ENCODE measurements around the gene CCDC167. TPM values are rescaled to one million over a fixed set of nuclear protein-coding genes. Genes with fewer than 3 reads are reported as not detected.
A peak's percentile ranks its signal among the peaks of the same experiment; 100 is the strongest.

The CCDC167 gene
- total RNA-seq, 1 donor from 2014 or later: 35.7 TPM

DNA sequence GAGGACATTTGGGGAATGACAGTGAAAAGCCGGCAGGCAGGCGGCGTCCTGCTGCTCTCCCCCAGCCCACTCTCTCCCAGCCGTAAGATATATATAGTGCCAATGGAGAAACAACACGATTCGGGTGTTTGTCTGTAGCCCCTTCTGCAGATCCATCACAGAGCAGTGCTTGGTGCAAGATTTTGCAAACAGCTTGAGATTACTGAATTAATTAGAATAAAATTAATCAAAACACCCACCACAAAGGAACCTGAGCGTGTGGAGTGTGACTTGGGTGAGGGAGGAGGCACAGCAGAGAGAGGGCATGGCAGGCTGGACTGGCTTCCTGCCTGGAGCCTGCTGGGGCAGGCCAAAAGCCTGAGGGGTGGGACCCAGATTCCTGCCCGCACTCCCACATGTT, 28.8 kb upstream of the CCDC167 start:
- DNase-seq: no peak

DNA sequence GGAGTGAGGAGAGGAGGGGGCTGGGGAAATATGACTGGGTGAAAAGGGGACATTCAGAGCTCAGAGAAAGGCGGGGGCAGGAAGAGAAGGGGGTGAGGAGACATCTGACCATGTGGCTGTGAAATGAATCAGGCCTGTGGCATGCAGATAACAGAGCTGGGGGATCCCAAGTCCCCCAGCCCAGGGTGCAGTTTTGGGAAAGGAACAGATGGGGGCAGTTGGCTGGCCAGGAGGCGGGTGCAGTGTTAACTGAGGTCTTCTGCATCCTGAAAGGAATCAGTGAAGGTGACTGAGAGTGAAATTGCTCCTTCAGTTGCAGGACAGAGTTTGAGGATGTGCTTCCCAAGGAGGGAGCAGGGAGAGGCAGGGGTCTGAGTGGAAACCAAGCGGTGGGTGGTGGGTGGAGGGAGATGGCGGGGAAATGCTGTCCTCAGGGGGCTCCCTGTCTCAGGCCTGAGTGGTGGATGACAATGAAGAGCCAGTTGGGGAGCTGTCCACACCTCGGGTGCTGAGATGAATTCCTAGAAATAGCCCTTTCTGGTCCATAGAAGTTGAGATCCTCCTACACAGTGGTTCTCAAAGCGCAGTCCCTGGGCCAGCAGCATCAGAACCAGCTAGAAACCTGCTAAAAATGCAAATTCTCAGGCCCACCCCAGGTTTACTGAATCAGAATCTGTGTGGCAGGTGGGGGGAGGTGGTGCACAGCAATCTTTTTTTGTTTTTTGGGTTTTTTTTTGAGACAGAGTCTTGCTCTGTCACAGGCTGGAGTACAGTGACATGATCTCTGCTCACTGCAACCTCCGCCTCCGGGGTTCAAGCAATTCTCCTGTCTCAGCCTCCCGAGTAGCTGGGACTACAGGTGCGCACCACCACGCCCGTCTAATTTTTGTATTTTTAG, 26.0 kb upstream of the CCDC167 start:
- DNase-seq: peak; percentile 47

DNA sequence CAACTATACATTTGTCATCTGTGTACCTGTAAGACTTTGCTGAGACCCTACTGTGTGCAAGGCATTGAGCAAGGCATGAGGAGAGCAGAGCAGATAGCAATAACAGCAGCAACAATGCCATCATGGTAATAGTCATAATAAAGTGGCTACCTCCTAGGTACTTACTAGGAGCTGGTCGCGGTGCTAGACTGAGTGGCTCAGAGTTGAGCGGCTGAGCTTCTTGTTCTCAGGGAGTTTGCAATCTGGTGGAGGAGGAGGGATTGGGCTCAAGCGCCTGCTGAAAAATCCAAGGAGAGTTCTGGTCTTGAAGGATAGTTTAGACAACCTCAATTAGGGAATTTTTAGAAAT, 25.3 kb upstream of the CCDC167 start:
- no peak for DNase-seq

GRCh38 chr6:37524025-37524969, 24.6 kb upstream of the CCDC167 start:
- peak; percentile 52 for DNase-seq

GRCh38 chr6:37523412-37523811, 23.7 kb upstream of the CCDC167 start:
- no peak for DNase-seq

- no peak for DNase-seq
Observed at GRCh38 chr6:37522836-37523235, 23.1 kb upstream of the CCDC167 start.

DNA sequence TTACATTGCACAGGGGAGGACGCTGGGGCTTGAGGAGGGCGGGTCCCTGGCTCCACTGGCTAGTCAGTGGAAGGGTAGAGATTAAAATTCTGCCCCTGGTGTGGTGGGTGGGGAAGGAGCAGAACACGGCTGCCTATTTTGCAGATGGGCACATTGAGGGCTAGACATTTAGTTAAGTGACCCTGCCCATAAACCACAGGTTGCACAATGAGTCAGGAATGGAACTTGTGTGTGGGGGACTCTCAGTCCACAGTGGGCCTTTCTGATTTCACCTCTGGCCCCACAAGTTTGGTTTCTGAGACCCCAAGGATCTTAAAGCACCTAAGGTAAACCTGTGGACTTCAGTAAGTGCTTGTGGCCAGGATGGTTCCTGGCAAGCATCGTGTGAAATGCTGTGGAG, 22.0 kb upstream of the CCDC167 start:
- DNase-seq: no peak

- no peak for DNase-seq
Observed at GRCh38 chr6:37520926-37521325, 21.2 kb upstream of the CCDC167 start.

DNA sequence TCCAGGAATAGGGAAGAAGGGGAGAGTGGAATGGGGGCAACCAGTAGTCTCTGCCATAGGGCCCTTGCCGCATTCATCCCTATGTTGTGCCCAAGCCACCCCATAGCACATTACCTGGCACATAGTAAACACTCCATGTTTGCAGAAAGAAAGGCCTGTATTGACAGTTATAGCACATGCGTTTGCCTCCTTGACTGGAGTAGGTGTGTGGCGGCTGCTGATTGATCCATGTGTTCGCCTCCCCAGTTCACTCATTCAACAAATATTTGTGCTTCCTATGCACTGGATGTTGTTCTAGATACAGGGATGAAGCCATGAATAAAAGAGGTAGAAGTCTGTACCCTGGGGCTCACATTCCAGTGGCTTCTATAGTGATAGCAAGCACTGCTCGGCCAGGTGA, 19.8 kb upstream of the CCDC167 start:
- DNase-seq: no peak

- no peak for DNase-seq
Observed at GRCh38 chr6:37518116-37518515, 18.4 kb upstream of the CCDC167 start.

- DNase-seq: no peak
Observed at GRCh38 chr6:37517411-37517812, 17.7 kb upstream of the CCDC167 start.

GRCh38 chr6:37516920-37517405, 17.3 kb upstream of the CCDC167 start:
- no peak for DNase-seq

GRCh38 chr6:37516076-37516919, 16.6 kb upstream of the CCDC167 start:
- peak; percentile 21 for DNase-seq

GRCh38 chr6:37515712-37516075, 16.0 kb upstream of the CCDC167 start:
- DNase-seq: no peak

DNA sequence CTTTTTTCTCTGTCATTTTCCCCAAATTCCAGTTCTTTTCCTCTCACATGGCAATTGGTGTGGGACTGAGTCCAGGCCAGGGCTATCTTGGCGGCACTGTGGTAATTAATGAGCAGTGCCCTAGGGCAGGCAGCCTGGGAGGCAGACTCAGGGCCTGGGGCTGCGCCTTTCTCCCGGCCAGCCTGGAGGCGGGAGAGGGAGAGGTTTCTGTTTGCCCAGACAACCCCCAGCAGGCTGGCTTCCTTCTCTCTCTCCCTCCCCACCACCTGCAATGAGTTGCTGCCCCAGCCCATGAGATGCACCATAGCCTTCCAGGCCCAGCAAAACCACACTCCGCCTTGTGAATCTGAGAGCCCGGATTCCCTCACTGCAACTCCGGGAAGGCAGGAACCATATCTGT, 15.1 kb upstream of the CCDC167 start:
- no peak for DNase-seq

DNA sequence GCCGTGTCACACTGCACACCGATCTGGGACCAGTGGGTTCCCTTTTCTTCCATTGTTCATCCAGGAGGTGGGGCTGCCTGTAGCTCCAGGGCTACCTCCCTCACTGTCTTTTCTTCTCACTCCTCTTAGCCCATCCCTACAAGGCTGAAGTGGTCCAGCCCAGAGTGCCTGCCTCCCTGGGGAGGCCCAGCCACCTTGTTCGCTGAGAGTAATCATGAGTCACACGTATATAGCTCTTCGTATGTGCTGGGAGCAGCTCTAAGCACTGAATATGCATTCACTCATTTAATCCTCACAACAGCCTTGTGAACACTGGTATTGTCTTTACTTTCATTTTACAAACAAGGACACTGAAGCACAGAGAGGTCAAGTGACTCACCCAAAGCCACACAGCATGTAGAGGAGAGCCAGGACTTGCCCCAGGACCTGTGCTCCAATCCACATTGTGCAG, 14.7 kb upstream of the CCDC167 start:
- DNase-seq: no peak

GRCh38 chr6:37513576-37513975, 13.9 kb upstream of the CCDC167 start:
- no peak for DNase-seq

DNA sequence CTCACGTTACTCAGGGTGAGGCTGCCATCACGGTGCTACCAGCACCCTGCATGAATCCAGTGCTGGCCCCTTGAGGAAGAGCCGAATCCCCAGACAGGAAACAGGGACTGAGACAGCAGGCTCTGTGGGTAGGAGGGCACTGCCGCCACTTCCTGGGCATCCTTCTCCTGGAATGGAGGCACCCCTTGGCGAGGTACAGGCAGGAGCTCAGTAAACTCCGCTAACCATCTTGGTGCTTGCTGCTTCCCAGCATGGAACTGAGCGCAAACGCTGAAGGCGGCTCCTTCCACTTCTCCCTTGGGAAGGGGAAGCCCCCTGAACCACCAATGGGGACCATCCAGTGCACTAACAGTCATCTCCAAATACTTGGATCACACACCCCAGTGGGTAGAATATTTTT, 13.5 kb upstream of the CCDC167 start:
- no peak for DNase-seq

GRCh38 chr6:37512400-37513011, 12.8 kb upstream of the CCDC167 start:
- no peak for DNase-seq

DNA sequence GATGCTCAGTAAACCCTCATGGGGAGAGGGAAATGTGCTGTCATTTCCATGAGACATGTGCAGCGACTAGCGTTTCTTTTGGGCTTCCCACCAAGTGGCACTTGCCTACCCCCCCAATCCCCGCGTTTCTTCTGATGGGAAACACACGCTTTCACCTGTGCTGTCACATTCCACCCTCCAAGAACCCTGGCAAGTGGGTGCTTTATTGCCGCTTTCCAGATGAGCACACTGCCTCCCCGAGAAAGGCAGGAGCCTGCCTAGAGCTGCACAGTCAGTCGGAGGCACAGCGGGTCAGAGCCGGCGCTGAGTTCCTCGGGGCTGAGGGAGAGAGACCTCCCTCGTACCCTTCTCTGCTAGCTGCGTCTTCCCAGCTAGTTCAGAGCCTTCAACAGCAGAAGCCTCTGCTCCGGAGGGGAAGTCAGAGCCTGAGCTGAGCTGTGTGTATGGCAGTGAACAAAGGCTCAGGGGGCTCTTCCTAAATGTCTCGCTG, 12.3 kb upstream of the CCDC167 start:
- DNase-seq: no peak

DNA sequence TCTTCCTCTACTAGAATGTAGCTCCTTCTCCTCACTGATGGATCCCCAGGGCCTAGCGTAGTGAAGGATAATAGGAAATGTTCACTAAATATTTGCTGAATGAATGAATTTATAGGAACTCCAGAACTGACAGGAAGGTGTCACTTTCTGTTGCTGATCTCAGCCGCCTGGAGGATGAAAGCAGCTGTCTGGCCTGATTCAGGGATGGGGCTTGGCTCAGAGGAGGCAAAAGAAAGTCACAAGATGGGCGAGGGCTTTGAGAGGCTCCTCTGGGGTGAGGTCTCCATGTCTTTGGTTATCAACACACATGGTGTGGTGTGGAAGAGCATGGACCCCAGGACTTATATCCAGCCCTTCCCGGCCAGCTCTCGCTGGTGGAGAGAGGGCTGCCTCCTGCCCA, 11.5 kb upstream of the CCDC167 start:
- no peak for DNase-seq
